Raji (cell line): Measurements from ENCODE around the gene SELPLG.
A peak's percentile ranks its signal among the peaks of the same experiment; 100 is the strongest.

Experiments used
- POLR2A ChIP-seq: IDR thresholded peaks from 2 replicates; pipeline ENCODE4 v1.6.1; 2011; ENCODE audit warnings: low read depth, low read length, control low read depth; ENCODE audit not compliant: insufficient read depth

SELPLG gene, protein sequence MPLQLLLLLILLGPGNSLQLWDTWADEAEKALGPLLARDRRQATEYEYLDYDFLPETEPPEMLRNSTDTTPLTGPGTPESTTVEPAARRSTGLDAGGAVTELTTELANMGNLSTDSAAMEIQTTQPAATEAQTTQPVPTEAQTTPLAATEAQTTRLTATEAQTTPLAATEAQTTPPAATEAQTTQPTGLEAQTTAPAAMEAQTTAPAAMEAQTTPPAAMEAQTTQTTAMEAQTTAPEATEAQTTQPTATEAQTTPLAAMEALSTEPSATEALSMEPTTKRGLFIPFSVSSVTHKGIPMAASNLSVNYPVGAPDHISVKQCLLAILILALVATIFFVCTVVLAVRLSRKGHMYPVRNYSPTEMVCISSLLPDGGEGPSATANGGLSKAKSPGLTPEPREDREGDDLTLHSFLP

DNA sequence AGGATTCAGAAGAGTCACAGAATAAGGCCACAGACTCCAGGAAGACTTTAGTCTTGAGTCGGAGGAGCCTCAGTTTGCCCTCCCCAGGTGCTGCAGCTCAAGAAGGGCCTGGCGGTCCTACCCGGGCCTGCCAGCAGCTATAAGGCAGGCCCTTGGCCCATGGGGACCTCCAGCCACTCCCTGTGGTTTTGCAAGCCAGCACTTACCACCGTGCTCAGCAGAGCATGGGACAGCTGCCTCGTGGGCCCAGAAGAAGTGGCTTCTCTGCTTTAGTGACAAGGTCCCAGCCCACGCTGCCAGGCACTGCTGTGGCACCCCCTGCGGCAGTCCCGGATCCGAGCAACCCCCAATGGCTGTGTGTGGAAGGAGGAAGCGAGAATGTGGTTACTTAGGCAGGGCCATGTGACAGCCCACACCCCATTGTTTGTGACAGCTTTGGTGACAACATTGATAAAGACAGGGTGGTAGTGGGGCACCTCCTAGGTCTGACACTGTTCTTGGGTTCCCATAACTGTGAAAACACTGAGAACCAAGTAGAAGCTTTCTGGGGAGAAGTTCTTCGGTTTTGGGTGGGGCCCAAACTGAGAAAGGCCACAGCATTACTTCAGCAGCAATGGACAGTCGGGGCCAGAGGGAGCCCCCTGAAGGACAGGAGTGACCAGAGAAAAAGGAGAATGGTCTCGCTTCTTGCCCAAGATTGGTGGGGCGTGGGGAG is at the start of gene SELPLG:
TSS of gene SELPLG (minus strand) at position 361 of the 715 bp plus-strand sequence. CDS start 9,587 bp downstream, outside the sequence.
- 0 out of 2 replicates have a peak, but pooled peaks have one; percentile 29 for TF ChIP-seq POLR2A

DNA sequence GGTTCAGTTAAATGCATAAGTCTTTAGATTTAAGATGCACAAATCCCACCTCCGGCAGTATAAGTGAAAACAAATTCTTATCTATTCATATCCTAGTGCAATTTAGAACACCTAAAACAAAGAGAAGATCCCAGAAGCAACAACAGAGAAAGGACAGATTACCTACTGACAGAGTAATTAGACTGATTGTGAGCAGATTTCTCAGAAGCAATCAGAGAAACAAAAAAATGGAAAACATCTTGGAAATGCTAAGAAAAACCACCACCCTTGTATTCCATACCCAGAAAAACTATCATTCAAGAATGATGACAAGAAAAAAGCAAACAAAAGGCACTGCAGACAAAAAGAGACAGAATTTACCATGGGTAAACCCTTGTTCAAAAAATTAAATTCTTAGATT is 47.6 kb upstream of the SELPLG start:
- TF ChIP-seq POLR2A: no peak

DNA sequence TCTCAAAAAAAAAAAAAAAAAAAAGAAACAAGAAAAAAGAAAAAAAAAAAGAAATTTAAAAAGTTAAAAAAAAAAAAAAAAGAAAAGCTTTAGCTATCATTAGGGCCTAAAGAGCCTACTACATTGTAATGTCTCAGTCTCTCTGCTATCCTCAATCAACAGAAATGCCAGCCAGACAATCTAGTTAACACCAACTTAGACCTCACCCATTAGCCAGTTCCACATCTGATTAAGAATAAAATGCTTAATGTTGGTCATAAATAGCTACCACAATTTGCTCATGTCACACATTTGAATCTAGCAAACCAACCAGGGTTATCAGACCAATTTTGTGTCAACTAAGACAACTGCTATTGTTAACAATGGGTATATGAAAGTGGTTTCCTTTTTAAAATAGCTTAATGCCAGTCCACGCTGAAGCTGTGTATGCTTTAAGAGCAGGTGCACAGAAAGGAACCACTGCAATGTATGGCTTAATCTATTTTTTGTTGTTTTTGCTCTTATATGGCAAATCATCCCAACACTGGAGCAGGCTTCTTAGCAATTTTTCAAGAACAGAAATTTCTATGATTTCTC is 45.5 kb upstream of the SELPLG start:
- TF ChIP-seq POLR2A: no peak

DNA sequence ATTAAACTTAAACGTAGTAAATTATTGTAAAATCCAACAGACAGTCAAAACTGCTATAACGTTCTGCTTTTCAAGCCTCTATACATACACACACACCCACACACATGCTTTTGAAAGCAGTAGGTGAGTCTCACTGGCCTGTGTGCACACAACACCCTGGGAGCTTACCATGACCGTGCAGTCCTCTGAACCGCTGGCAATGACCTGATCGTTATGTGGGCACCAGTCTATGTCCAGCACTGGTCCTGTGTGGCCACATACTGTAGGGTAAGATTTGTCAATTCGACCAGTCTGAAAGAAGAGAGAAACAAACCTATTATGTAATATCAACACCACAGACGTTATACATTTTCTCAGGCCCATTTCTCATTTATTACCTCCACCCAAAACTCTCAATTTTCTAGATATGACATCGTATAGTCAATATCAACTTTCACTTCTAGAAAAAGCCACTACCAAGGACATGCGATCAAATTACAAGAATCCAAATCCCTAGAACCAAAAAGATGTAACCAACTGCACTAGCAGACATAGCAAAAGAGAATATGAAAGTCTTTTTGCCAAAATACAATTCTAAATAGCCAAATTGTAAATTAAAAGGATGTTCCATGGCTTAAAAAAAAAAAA is 44.5 kb upstream of the SELPLG start:
- TF ChIP-seq POLR2A: no peak

DNA sequence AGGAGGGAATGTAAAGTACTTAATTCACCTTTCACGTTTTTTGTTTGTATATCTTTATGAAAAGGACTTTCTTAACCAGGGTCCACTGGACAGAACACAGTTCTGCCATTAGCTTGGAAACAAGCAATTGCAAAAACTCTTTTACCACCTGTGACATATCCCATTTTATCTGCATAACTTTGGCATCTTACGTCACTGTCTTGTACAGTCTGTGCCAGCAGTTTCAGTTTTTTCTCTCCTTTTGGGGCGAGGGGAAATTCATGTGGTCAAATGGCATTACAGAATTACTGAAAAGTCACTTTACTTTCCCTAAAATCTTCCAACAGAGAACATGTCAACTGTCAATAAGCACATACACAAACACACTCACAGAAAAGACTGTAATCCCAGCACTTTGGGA is 43.7 kb upstream of the SELPLG start:
- TF ChIP-seq POLR2A: no peak

DNA sequence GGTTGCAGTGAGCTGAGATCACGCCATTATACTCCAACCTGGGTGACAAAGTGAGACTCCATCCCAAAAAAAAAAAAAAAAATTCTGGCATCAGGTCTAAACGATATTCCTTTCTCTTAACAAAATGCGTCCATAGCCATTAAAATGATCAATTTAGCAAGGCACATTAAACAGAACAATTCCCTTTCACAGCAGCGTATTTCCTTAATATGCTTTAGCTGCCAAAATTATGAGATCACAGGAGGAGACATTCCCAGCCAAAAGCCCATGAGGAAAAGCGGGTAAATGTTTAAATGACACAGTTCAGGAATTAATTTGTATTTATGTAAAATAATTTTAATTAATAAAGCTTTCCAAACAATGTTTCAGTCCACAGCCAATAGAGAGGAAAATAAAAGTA is 43.0 kb upstream of the SELPLG start:
- TF ChIP-seq POLR2A: no peak

DNA sequence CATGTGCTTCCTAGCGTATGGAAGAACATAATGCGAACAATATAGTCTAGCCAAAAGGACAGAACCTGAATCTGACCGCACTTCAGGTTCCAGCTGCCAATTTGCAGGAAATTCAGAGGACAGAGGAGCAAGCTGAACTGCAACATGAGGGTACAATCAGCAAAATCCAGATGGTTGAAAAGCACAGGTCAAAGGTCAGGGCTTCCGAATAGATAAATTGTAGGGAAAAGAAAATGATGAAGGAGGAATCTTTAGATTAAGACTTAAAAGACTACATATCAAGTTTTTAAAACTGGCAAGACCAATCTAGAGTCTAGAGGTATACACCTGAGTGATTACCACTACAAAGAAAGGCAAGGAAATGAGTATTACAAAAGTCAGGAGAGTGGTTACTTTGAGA is 42.1 kb upstream of the SELPLG start:
- no peak for TF ChIP-seq POLR2A

DNA sequence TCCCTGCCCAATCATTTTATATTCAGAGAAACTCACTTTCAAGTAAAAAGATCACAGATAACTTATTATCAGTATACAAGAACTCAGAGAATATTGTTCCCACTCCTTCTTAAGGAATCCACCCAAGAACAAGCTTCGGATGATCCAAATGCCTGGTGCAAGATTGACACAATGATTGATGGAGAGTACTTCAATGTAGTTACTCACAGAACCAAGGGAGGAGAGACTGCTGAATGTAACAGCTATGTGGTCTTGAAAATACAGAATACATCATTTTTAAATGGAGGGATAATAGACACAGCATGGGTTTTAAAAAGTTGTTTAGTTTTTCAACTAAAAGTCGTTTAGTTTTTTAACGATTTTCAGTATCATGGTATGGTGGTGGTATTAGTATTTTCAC is 38.4 kb upstream of the SELPLG start:
- TF ChIP-seq POLR2A: no peak

DNA sequence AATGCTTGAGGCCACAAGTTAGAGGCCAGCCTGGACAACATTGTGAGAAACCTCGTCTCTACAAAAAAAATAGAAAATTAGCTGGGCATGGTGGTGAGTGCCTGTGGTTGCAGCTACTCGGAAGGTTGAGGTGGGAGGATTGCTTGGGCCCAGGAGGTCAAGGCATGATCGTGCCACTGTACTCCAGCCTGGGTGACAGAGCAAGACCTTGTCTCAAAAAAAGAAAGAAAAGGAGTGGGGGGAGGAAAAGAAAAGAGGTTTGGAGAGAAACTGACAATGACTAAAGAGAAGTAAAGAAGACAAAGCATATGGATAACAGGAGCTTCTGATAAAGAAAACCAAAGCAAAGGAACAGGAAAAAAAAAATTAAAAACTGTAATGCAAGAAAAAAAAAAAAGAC is 37.4 kb upstream of the SELPLG start:
- TF ChIP-seq POLR2A: no peak

DNA sequence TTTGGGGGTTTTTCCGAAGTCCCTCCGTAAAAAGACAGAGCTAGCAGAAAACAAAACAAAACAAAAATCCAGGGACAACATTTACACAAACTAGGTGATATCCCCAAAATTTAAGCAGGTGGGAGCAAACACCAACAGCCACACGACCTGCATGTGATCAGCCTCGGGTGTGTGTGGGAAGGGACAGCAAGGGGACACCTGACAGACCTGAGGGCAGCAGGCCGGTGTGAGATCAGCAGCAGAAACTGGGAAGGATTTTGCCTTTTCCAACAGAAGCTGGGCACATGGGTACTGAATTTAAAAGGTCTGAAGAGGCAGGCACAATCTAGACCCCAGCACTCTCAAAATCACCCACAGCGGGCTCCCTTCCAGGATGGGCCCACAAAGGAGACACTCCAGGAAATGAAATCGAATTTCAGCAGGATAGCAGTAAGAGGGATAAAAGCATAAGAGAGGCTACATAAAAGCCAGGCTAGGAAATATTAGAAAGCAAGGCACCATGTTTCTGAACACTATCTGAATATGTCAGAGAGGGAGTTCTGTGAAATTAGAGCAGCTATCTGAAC is 36.5 kb upstream of the SELPLG start:
- TF ChIP-seq POLR2A: no peak

DNA sequence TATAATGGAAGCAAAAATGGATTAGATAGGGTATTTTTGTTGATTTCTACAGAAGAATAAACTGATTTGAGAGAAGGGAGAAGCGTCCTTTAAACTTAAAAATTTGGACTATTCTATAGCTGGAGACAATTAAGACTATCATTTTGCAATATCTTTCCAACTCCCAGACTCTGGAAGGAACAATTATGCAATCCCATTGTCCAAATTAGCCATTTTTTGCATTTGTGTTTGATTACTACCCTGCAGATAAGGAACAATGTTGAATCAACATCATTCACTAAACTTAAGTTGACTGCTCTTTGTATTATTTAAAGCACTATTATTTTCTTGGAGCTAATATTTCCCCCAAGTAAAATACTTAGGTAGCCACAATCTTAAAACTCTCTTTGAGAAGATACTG is 34.8 kb upstream of the SELPLG start:
- no peak for TF ChIP-seq POLR2A

DNA sequence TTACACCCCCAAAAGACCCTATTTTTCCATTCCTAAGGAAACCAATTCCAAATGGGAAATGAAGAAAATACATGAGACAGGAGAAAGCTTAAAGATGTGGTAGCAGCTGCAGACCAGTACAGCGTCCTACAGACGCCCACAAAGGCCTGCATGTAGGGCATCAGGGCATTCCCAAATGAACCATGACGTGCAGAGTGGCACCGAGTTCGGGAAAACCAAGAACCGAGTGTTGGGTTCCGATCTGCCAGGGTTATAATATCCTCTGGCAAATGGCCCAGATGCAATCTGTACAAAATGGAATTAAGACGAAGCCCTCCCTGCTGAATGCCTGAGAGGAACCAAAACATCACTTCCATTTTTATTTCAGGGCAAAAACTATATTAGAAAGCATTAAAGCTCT is 34.4 kb upstream of the SELPLG start:
- no peak for TF ChIP-seq POLR2A

DNA sequence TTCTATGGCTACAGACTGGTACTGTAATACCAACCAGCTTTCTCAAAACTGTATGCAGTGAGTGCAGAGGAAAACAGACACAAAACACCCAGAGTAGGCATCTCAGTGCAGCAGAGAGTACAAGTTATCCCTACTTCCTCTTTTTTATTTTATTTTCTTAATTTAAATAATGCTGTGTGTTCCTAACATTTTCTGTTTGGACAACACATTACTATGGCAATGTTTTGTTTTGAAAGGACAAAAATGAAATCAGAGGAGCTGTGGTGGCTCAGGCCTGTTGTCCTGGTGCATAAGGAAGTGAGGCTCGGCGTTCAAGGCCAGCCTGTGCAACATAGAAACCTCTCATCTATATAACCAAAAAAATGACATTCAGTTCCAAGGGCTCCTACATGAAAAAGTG is 33.7 kb upstream of the SELPLG start:
- TF ChIP-seq POLR2A: no peak

DNA sequence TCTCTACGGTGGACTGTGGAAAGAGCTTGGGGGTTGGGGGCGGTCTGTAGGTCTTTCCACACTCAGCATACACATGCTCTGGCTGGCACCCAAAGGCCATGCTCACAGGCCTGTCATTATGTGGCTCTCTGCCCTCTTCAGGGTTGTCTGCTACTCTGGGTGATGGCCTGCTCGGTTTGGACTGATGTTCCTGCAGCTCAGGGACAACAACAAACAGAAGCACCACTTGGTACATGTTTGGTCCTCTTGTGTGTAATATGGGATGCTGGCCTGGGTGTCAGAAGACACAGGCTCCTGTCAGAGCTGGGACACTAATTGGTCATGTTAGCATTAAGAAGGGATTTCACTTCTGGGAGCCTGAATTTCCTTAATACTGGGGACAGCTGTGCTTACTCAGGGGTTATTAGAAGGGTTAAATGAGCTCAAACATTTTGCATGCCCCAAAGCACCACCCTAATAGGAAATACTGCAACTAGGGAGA is 32.7 kb upstream of the SELPLG start:
- TF ChIP-seq POLR2A: no peak

DNA sequence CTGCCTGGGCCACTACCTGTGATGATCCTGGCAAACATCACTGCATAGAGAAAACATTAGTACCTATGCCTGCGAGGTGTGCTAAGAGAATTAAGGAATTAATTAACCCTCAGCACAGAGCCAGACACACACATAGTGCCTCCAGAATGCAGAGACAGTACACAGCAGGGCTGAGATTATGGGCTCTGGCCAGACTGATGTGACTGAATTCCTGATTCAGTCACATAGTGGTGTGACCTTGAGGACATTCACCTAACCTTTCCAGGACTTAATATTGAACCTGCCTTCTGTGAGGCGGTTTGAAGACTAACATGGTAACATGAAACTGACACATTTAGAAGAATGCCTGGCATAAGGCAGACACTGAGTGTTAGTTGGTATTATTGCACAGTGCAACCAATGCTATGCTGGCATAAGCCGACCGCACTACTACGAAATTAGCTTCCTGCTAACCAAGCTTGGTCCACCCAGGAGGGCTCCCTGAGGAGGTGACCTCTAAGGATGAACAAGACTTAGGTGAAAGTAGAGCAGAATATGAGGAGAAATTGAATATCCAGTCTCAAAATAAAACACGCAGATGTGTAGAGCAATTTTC is 32.0 kb upstream of the SELPLG start:
- TF ChIP-seq POLR2A: no peak
